AG09319 (cell line): ENCODE measurements around the gene CST9L.
A peak's percentile ranks its signal among the peaks of the same experiment; 100 is the strongest.

ENCODE experiments used
- DNase-seq: peaks from one replicate; pipeline ENCODE4 v3.0.0-alpha.2; 2010; ENCODE audit warnings: low read depth; ENCODE audit errors: extremely low read depth
- TF ChIP-seq, protein P1 (sequence below): IDR thresholded peaks from 2 replicates; pipeline ENCODE4 v1.5.1; 2011; ENCODE audit warnings: low read depth, mild to moderate bottlenecking, inconsistent platforms, low read length, moderate library complexity

The CST9L gene

DNA sequence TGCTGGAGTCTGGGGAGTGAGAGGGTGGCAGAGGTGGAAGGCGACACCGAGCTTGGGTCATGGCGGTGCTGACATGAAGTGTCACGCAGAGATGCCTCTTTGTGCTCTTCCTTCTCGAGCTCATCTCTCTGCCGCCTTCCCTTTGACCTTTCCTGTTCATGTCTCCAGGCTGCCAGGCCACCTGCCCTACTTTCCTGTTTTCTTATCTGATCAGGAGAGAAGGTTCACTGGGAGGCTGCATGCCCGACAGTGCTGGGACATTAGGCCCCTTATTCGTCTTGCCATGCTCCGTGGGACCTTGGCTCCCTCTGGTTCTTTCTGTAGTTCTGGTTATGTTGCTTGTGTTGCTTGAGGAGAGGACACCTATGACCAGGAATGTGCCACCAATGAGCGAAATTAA is 44.1 kb downstream of the CST9L start:
- no peak for DNase-seq
- TF ChIP-seq, protein P1, sequence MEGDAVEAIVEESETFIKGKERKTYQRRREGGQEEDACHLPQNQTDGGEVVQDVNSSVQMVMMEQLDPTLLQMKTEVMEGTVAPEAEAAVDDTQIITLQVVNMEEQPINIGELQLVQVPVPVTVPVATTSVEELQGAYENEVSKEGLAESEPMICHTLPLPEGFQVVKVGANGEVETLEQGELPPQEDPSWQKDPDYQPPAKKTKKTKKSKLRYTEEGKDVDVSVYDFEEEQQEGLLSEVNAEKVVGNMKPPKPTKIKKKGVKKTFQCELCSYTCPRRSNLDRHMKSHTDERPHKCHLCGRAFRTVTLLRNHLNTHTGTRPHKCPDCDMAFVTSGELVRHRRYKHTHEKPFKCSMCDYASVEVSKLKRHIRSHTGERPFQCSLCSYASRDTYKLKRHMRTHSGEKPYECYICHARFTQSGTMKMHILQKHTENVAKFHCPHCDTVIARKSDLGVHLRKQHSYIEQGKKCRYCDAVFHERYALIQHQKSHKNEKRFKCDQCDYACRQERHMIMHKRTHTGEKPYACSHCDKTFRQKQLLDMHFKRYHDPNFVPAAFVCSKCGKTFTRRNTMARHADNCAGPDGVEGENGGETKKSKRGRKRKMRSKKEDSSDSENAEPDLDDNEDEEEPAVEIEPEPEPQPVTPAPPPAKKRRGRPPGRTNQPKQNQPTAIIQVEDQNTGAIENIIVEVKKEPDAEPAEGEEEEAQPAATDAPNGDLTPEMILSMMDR: no peak

DNA sequence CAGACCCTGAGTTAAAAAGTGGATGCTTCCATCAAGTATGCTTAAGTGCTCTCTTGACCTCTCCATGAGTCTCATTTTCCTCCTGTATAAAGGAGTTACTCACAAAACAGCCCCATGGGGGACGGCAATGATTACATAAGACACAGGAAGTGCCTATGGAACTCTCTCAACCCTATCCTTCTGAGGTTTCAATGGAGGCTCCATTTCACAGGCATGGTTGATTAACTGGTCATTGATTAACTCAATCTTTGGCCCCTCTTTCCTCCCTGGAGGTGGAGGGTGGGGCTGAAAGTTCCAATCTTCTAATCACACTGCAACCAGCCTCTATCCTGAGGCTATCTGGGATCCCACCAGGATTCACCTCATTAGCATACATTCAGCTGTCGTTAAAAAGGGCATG is 48.1 kb downstream of the CST9L start:
- TF ChIP-seq, protein P1: no peak
- no peak for DNase-seq

DNA sequence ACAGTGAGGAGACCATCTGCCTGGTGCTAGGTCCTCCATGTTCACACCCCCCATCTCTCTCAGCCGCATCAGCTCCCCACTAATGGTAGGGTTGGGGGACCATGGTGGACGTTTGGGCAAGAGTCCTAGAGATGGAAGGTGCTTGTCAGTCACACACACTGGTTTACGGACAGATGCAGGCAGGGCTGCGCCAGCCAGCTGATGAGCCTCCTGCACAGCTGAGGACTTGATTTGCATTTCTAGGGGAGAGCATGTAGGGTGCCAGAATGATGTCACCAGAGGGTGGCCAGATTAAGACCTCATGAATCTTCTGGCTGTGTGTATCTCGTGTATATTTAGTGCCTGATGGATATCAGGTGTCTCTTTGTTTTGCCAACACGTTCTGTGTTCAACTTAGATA is 48.7 kb downstream of the CST9L start:
- DNase-seq: no peak
- TF ChIP-seq, protein P1: no peak

DNA sequence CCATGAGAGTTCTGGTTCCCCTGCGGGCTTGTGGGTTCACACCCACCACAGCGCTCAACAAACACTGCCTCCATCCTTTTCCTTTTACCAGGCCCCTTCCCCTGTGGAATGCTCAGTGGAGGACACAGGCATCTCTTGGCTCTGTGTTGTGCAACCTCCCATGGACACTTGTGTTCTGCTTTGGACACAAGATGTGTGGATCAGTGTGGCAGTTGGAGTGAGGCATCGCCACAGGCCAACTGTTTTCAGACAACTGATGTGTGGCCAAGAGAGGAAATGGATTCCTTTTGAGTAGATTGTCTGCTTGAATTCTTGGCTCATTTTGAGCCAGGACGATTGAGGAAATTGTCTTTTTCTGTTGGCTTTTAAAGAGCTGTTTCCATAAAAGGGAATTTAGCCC is 50.6 kb downstream of the CST9L start:
- DNase-seq: no peak
- TF ChIP-seq, protein P1: no peak

DNA sequence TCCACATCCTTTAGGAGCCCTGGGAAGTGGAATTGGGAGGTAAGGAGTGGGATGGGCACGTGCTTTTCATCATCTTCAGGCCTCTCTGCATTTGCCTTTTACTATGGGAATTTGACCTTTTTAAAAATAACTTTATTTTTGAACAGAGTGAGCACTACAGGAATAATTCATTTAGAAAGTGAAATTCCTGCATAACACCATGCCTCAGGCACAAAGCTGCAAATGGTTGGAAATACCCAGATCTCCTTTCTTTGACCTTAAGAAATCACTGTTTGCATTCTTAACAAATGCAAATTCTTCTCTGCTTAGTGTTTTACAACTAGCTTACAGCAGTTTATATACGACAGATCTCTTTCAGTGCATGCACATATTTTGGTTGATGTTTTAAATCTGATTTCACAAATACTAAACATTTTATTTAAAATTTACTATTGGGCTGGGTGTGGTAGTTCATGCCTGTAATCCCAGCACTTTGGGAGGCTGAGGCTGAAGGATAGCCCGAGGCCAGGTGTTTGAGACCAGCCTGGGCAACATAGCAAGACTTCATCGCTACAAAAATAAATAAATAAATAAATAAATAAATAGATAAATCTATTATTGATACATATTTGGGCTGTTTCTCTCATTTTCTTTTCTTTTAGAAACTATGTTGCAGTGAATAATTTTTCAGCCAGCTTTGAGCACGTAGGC is 52.9 kb downstream of the CST9L start:
- DNase-seq: peak; percentile 5
- TF ChIP-seq, protein P1: no peak

DNA sequence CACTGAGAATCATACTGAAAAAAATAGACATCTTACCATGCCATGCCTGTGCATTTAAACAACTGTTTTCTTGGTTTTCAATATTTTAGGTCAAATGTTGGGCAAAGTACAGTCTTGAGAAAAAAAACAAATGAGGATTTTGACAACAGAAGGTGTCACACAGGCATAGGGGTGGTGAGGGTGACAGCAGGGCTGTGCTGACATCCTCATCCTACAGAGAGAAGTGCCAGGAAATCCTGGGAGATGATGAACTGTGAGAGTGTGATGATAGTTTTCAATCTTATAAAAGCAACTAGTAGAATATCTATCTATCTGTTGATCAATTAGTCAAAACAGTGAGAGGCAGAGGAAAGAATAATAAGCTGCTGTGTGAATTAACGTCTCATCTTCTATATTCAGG is 53.4 kb downstream of the CST9L start:
- TF ChIP-seq, protein P1: no peak
- DNase-seq: no peak
